Astrocyte of the cerebellum (primary cell): ENCODE measurements around the gene MAGED1.
A peak's percentile ranks its signal among the peaks of the same experiment; 100 is the strongest.

ENCODE experiments used
- DNase-seq: peaks from one replicate; pipeline ENCODE4 v3.0.0-alpha.2; 2011; ENCODE audit warnings: low read depth
- H3K4me3 ChIP-seq: 2 replicates; pipeline ENCODE4 v1.5.1; 2011; ENCODE audit warnings: mild to moderate bottlenecking, low read depth, low read length, moderate library complexity
- in situ Hi-C: cut with HindIII; loops from 2 replicates; pipeline ENCODE4 v1.10.0; 2017; ENCODE audit warnings: low sequenced_read_pairs
- TF ChIP-seq, protein P1 (sequence below): IDR thresholded peaks from 2 replicates; pipeline ENCODE4 v1.5.1; 2012; ENCODE audit warnings: low read length, low read depth, moderate library complexity, mild to moderate bottlenecking; ENCODE audit errors: missing control alignments

The MAGED1 gene, protein sequence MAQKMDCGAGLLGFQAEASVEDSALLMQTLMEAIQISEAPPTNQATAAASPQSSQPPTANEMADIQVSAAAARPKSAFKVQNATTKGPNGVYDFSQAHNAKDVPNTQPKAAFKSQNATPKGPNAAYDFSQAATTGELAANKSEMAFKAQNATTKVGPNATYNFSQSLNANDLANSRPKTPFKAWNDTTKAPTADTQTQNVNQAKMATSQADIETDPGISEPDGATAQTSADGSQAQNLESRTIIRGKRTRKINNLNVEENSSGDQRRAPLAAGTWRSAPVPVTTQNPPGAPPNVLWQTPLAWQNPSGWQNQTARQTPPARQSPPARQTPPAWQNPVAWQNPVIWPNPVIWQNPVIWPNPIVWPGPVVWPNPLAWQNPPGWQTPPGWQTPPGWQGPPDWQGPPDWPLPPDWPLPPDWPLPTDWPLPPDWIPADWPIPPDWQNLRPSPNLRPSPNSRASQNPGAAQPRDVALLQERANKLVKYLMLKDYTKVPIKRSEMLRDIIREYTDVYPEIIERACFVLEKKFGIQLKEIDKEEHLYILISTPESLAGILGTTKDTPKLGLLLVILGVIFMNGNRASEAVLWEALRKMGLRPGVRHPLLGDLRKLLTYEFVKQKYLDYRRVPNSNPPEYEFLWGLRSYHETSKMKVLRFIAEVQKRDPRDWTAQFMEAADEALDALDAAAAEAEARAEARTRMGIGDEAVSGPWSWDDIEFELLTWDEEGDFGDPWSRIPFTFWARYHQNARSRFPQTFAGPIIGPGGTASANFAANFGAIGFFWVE

DNA sequence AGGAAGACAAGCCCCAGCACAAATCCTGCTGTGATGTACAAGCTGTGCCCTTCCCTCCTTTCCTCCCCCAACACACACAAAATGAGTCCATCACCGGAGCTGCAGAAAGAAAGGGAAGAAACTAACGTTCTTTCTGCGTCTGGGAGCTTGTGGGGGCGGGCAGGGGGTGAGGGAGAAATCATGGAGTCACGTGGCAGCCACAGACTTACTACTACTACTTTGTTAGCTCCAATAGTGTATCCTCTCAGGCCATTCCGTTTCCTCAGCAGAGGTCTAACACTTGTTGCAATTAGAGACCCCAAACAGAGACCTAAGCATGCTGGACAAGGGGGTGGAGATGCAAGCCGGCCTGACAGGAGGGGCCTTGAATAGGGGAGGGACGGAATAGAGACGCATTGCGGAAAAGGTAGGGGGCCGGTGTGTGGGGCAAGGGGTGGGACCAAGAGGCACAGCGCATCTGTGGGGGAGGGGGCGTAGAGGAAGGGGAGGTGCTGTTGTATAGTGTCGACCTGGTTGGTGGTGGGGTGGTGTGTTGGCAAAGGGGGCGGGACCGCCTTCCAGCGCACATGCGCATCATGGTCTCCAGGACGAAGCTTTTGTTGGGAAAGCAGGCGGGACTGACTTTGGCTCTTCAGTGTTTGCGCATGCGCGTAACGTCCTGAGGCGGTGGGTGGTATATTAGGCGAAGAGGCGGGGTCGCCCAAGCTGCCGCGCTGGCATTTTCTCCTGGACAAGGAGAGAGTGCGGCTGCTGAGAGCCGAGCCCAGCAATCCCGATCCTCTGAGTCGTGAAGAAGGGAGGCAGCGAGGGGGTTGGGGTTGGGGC is at the start of gene MAGED1:
Gene MAGED1 (plus strand): TSS at position 703 of the 825 bp plus-strand sequence. CDS start 682 bp downstream, outside the sequence.
- DNase-seq = peak; percentile 86
- in situ Hi-C loops = no loop called here
- peak within 1 kb of the TSS; percentile 86 for H3K4me3 ChIP-seq
- TF ChIP-seq, protein P1, sequence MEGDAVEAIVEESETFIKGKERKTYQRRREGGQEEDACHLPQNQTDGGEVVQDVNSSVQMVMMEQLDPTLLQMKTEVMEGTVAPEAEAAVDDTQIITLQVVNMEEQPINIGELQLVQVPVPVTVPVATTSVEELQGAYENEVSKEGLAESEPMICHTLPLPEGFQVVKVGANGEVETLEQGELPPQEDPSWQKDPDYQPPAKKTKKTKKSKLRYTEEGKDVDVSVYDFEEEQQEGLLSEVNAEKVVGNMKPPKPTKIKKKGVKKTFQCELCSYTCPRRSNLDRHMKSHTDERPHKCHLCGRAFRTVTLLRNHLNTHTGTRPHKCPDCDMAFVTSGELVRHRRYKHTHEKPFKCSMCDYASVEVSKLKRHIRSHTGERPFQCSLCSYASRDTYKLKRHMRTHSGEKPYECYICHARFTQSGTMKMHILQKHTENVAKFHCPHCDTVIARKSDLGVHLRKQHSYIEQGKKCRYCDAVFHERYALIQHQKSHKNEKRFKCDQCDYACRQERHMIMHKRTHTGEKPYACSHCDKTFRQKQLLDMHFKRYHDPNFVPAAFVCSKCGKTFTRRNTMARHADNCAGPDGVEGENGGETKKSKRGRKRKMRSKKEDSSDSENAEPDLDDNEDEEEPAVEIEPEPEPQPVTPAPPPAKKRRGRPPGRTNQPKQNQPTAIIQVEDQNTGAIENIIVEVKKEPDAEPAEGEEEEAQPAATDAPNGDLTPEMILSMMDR = no peak

- in situ Hi-C loops = no loop called here
- TF ChIP-seq, protein P1 = no peak
- DNase-seq = no peak
- H3K4me3 ChIP-seq = no peak overlapping the region
Observed at GRCh38 chrX:51847463-51847862, 46.0 kb upstream of the MAGED1 start.

- TF ChIP-seq, protein P1 = no peak
- in situ Hi-C loops = no loop called here
- no peak overlapping the region for H3K4me3 ChIP-seq
- no peak for DNase-seq
Observed at GRCh38 chrX:51851507-51852085, 41.8 kb upstream of the MAGED1 start.

DNA sequence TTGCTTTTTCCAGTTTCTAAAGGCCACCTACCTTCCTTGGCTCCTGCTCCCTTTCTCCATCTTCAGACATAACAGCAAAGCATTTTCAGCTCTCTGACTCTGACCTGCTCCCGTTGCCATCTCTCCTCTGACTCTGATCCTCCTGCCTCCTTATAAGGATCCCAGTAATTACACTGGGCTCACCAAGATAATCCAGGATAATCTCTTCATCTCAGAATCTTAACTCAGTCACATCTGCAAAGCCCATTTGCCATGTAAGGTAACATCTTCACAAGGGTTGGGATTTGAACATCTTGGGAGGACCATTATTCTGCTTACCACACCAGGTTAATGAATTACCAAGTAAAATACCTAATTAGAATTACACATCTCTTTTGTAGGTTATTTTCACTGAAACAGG is 41.3 kb upstream of the MAGED1 start:
- H3K4me3 ChIP-seq = no peak overlapping the region
- TF ChIP-seq, protein P1 = no peak
- in situ Hi-C loops = no loop called here
- DNase-seq = no peak

- in situ Hi-C loops = no loop called here
- TF ChIP-seq, protein P1 = no peak
- no peak for DNase-seq
- H3K4me3 ChIP-seq = no peak overlapping the region
Observed at GRCh38 chrX:51852621-51853020, 40.8 kb upstream of the MAGED1 start.

- in situ Hi-C loops = no loop called here
- TF ChIP-seq, protein P1 = no peak
- H3K4me3 ChIP-seq = no peak overlapping the region
- no peak for DNase-seq
Observed at GRCh38 chrX:51853251-51853650, 40.2 kb upstream of the MAGED1 start.
